ENCODE data around the gene BICC1.

BICC1 gene

DNA sequence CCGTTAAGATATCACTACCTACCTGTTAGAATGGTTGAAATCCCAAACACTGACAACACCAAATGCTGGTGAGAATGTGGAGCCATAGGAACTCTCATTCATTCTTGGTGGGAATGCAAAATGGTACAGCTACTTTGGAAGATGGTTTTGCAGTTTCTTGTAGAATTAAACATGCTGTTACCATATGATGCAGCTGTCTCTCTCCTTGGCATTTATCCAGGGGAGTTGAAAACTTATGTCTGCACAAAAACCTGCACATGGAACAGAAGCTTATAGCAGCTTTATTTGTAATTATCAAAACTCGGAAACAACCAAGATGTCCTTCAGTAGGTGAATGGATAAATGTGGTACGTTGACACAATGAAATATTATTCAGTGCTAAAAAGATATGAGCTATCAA, 199.5 kb downstream of the BICC1 start:
- Histone ChIP-seq H3K4me1 (no peaks in the 10 kb centered on the region), H3K4me2 (ENCODE audit: low read length) (no peak overlapping the region), H3K27ac (no peak overlapping the region), H3K9me3 (ENCODE audit: control insufficient read depth, low read length) (peaks cover 2% of the 10 kb centered on the region), H2AFZ (no peak overlapping the region), H3K4me3 (ENCODE audit: low read depth, low read length) (no peak overlapping the region), H3K9ac (no peak overlapping the region), H3K36me3 (ENCODE audit: control insufficient read depth, insufficient read depth, low read length) (no peaks in the 10 kb centered on the region), H3K27me3 (ENCODE audit: control insufficient read depth, insufficient read depth, low read length) (no peaks in the 10 kb centered on the region), H3K79me2 (no peaks in the 10 kb centered on the region)
- TF ChIP-seq CTCF (IDR thresholded peaks at IDR 0.05), result no peak

DNA sequence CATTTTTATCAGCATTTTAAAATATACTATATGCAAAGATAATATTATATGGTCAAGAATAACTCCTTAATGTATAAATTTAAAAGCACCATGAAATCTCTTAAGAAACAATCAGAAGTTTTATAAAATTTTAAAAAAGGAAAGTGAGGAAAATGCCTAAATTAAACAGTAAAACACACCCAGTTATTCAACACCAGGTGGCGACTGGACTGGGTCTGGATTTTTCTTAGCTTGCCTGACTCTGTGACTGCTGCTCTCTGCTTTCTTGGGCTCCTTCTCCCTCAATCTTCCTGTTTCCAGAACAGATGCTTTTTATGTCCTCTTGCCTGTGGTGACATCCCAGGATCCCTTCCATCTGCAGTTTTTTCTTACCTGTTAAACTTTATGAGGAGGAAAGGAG, 200.3 kb downstream of the BICC1 start:
- Histone ChIP-seq H3K4me2 (ENCODE audit: low read length) (no peak overlapping the region), H3K4me3 (ENCODE audit: low read depth, low read length) (no peak overlapping the region), H3K4me1 (no peaks in the 10 kb centered on the region), H3K27ac (no peak overlapping the region), H2AFZ (no peak overlapping the region), H3K27me3 (ENCODE audit: control insufficient read depth, insufficient read depth, low read length) (no peaks in the 10 kb centered on the region), H3K36me3 (ENCODE audit: control insufficient read depth, insufficient read depth, low read length) (no peaks in the 10 kb centered on the region), H3K9me3 (ENCODE audit: control insufficient read depth, low read length) (peaks cover 2% of the 10 kb centered on the region), H3K9ac (no peak overlapping the region), H3K79me2 (no peaks in the 10 kb centered on the region)
- no peak for TF ChIP-seq CTCF (IDR thresholded peaks at IDR 0.05)

DNA sequence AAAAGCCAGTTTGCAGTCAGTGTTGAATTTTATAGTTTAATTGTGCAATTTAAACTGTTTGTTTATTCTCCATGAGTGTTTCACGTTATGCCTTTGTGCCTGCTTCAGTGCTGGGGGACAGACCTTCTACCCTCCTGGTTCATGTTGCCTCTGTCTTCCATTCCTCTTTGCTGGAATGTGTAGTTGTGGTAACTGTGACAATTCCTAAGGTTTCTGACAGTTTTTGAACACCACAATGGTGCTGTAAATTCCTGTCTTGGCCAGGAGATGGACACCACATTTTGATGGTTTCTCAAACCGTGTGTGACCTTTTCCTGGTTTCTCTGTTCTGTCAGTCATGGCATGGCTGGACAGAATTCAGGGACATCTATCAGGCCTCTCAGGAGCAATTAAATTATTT, 201.7 kb downstream of the BICC1 start:
- Histone ChIP-seq H3K27ac (no peak overlapping the region), H3K27me3 (ENCODE audit: control insufficient read depth, insufficient read depth, low read length) (no peaks in the 10 kb centered on the region), H3K36me3 (ENCODE audit: control insufficient read depth, insufficient read depth, low read length) (no peaks in the 10 kb centered on the region)

DNA sequence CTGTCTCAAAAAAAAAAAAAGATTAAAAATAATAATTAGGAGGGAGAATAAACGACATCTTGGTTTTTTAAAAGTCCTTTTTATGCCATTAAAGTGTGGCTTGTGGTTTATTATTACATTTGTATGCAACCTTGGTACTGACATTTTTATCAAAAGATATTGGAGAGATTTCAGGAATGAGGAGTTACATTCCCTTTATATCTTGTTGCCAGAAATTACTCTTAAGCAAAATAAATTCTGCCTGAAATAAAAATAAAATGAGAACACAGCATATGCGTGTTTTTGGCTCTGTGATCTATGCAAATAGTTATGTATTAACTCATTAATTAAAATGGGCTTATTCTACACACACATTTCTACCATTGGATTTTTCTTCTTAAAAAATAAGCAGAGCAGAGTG, 202.4 kb downstream of the BICC1 start:
- no peak overlapping the region for H2AFZ ChIP-seq
- H3K4me3 ChIP-seq (ENCODE audit: low read depth, low read length), result no peak overlapping the region
- H3K27ac ChIP-seq, result no peak overlapping the region
- no peaks in the 10 kb centered on the region for H3K36me3 ChIP-seq (ENCODE audit: control insufficient read depth, insufficient read depth, low read length)
- H3K4me2 ChIP-seq (ENCODE audit: low read length), result no peak overlapping the region
- no peaks in the 10 kb centered on the region for H3K9me3 ChIP-seq (ENCODE audit: control insufficient read depth, low read length)
- no peaks in the 10 kb centered on the region for H3K4me1 ChIP-seq
- H3K79me2 ChIP-seq, result no peaks in the 10 kb centered on the region
- no peak for TF ChIP-seq CTCF (IDR thresholded peaks at IDR 0.05)
- H3K9ac ChIP-seq, result no peak overlapping the region
- H3K27me3 ChIP-seq (ENCODE audit: control insufficient read depth, insufficient read depth, low read length), result no peaks in the 10 kb centered on the region

More for the DNA sequence above, 201.7 kb downstream of the BICC1 start:
- H2AFZ ChIP-seq, result no peak overlapping the region
- no peak overlapping the region for H3K4me3 ChIP-seq (ENCODE audit: low read depth, low read length)
- H3K4me1 ChIP-seq, result no peaks in the 10 kb centered on the region
- H3K4me2 ChIP-seq (ENCODE audit: low read length), result no peak overlapping the region
- no peak overlapping the region for H3K9ac ChIP-seq
- H3K79me2 ChIP-seq, result no peaks in the 10 kb centered on the region
- H3K9me3 ChIP-seq (ENCODE audit: control insufficient read depth, low read length), result no peaks in the 10 kb centered on the region
- TF ChIP-seq CTCF (IDR thresholded peaks at IDR 0.05), result no peak

- Histone ChIP-seq H3K79me2 (no peaks in the 10 kb centered on the region), H3K9ac (no peak overlapping the region), H3K36me3 (ENCODE audit: control insufficient read depth, insufficient read depth, low read length) (no peaks in the 10 kb centered on the region), H3K4me2 (ENCODE audit: low read length) (no peak overlapping the region), H3K9me3 (ENCODE audit: control insufficient read depth, low read length) (no peaks in the 10 kb centered on the region), H2AFZ (no peak overlapping the region), H3K27ac (no peak overlapping the region), H3K27me3 (ENCODE audit: control insufficient read depth, insufficient read depth, low read length) (no peaks in the 10 kb centered on the region), H3K4me1 (no peaks in the 10 kb centered on the region), H3K4me3 (ENCODE audit: low read depth, low read length) (no peak overlapping the region)
- TF ChIP-seq CTCF (IDR thresholded peaks at IDR 0.05), result no peak
Measured at GRCh38 chr10:58718596-58718995, 205.9 kb downstream of the BICC1 start.

All from parathyroid adenoma (tissue), 2 donors.